Measurements from ENCODE around the gene ADAP1.

Gene ADAP1

GRCh38 chr7:982511-983003 lies 28.1 kb upstream of the ADAP1 start:
- in situ Hi-C loops (cut with MboI; ENCODE audit: low sequenced_read_pairs, unreplicated experiment) = no loop called here
- no peak for DNase-seq (ENCODE audit: low spot score)
- TF ChIP-seq CTCF (IDR thresholded peaks at IDR 0.05; ENCODE audit: borderline replicate concordance, control extremely low read depth, extremely low read depth, insufficient read depth, missing control alignments) = no peak

- TF ChIP-seq CTCF (IDR thresholded peaks at IDR 0.05; ENCODE audit: borderline replicate concordance, control extremely low read depth, extremely low read depth, insufficient read depth, missing control alignments) = no peak
- DNase-seq (ENCODE audit: low spot score) = no peak
- in situ Hi-C loops (cut with MboI; ENCODE audit: low sequenced_read_pairs, unreplicated experiment) = no loop called here
These were observed 27.5 kb upstream of the ADAP1 start for GRCh38 chr7:981793-982510.

- no peak for TF ChIP-seq CTCF (IDR thresholded peaks at IDR 0.05; ENCODE audit: borderline replicate concordance, control extremely low read depth, extremely low read depth, insufficient read depth, missing control alignments)
- no peak for DNase-seq (ENCODE audit: low spot score)
These were observed 25.5 kb upstream of the ADAP1 start for GRCh38 chr7:979886-980571.

GRCh38 chr7:979151-979550 lies 24.7 kb upstream of the ADAP1 start:
- in situ Hi-C loops (cut with MboI; ENCODE audit: low sequenced_read_pairs, unreplicated experiment) = no loop called here
- no peak for DNase-seq (ENCODE audit: low spot score)
- no peak for TF ChIP-seq CTCF (IDR thresholded peaks at IDR 0.05; ENCODE audit: borderline replicate concordance, control extremely low read depth, extremely low read depth, insufficient read depth, missing control alignments)

More at GRCh38 chr7:979886-980571, 25.5 kb upstream of the ADAP1 start:
- in situ Hi-C loops (cut with MboI; ENCODE audit: low sequenced_read_pairs, unreplicated experiment) = no loop called here

- in situ Hi-C loops (cut with MboI; ENCODE audit: low sequenced_read_pairs, unreplicated experiment) = no loop called here
- DNase-seq (ENCODE audit: low spot score) = no peak
- no peak for TF ChIP-seq CTCF (IDR thresholded peaks at IDR 0.05; ENCODE audit: borderline replicate concordance, control extremely low read depth, extremely low read depth, insufficient read depth, missing control alignments)
These were observed 24.1 kb upstream of the ADAP1 start for GRCh38 chr7:978416-979091.

- no peak for TF ChIP-seq CTCF (IDR thresholded peaks at IDR 0.05; ENCODE audit: borderline replicate concordance, control extremely low read depth, extremely low read depth, insufficient read depth, missing control alignments)
- in situ Hi-C loops (cut with MboI; ENCODE audit: low sequenced_read_pairs, unreplicated experiment) = no loop called here
- DNase-seq (ENCODE audit: low spot score) = no peak
These were observed 23.5 kb upstream of the ADAP1 start for GRCh38 chr7:978049-978346.
